Measurements from ENCODE around the gene MED14.

The MED14 gene

DNA sequence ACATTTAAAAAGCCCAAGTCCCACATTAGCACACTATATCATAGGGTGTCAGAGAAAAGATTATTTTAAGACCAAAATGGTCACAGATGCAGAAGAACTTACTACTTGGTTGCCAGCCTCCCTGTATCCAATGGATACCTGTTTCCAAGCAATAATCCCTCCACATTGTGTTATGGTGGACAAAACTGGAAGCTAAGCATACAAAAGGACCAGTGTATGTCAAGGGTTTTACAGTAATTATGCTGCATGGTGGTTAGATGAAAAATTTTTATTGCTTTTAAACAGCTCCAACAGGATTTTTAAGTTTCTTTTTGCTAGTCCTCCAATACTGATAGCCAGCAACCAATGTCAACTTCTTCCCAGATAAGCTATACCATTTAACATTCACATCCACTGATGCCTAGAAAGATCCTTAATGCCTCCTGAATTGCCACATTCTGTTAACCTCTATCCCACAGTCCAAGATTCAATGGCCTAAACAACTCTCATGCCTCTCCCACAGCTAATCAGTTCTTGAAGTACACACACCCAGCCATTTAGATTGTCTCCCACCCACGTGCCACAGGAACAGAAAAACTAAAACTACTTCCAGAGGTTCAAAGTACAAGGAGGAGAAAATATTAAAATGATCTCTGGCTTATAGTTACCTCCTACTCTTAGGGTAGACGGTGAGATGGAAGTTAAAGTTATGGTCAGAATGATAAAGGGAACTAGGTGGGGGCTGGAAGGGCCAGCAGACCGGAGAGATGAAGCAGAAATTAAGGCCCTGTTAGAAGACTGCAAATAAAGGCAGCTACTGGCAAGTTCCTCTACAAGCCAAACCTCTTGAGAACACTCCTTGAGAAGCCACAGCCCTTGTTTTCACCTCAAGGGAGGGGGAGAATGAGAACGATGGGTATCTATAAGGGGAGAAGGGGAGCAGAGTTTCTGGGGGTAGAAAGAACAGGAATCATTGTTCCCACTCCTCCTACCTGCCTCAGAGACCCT lies 5.5 kb downstream of the MED14 start:
- DNase-seq: no peak

DNA sequence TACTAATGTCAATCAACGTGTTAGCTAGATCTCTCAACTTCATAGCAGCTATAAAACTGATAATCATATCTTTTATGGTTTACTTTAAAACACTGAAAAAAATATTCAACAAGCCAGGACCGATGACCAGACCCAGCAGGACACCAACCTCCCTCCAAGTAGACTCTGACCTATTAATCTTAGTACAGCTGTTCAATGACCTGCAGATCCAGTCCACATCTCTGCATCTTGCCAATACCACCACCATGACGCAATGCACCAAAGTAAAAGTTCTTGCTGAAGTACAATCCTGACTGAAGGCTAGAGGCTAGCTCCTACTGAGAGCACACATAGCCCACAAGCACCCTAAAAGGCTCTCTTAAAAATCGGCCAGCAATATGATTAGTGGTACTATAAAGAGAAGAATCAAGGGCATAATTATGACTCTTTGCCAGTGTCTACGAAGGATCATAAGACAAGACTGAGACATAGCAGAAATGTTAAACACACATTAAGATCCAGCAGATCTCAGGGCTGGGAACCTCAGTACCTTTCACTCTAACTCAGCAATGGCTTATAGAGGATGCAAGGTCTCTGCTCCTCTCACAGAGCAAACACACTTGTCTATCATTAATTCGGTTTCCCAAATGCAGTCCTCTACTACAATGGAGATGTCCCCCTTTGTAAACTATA lies 7.6 kb downstream of the MED14 start:
- no peak for DNase-seq

- DNase-seq: no peak
These were observed 8.2 kb downstream of the MED14 start for GRCh38 chrX:40727093-40727492.

GRCh38 chrX:40722930-40723329 lies 12.4 kb downstream of the MED14 start:
- no peak for DNase-seq

DNA sequence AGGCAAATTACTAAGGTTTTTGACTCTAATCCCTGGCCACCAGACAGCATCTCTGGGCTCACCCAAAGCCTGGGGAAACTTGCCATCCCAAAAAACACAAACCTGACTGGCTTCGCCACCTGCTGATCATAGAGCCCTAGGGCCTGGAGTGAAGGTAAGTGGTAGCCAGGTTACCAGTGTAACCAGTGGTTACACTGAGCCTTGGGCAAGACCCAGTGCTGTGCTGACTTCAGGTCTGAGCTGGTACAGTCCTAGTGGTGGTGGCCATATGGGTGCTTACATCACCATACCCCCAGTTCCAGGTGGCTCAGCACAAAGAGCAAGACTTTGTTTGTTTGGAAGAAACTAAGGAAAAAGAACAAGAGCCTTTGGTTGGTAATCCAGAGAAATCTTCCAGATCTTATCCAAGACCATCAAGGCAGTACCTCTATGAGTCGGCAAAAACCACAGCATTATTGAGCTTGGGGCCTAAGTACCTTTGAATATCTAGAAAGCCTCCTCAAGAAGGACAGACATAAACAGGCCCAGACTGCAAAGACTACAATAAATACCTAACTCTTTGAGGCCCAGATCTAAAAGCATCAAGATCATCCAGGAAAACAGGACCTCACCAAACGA lies 13.7 kb downstream of the MED14 start:
- no peak for DNase-seq

DNA sequence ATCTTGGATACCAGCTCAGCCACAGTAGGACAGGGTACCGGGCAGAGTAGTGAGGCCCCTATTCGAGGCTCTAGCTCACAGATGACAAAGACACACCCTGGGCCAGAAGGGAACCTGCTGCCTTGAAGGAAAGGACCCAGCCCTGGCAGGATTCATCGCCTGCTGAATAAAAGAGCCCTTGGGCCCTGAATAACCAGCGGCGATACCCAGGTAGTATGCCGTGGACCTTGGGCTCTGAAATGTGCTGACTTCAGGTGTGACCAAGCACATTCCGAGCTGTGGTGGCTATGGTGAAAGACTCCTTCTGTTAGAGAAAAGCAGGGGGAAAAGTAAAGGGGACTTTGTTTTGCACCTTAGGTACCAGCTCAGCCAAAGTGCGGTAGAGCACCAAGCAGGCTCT lies 14.6 kb downstream of the MED14 start:
- DNase-seq: no peak

DNA sequence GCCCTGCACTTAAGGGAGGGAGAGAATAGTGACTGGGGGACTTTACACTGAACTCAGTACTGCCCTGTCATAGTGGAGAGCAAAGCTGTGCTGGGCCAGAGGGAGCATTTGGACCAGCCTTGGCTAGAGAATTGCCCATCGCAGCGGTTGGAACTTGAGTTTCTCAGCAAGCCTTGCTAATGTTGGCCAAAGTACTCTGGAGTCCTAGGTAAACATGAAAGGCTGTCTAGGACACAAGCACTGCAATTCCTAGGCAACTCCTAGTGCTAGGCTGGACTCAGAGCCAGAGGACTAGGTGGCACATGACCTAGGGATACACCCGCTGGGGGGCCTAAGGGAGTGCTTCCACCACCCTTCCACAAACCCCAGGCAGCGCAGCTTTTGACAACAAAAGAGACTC lies 15.0 kb downstream of the MED14 start:
- no peak for DNase-seq

- DNase-seq: no peak
These were observed 15.6 kb downstream of the MED14 start for GRCh38 chrX:40719731-40720130.

DNA sequence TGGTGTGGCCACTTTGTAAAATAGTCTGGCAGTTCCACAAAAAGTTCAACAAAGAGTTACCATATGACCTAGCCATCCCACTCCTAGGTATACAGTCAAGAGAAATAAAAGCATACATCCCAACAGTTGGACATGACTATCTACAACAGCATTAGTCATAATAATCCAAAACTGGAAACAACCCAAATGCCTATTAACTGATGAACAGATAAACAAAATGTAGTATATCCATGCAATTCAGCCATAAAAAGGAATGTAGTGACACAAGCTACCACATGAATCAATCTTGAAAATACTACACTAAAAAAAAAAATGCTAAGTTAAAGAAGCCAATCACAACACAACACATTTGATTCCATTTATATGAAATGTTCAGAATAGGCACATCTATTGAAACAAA lies 16.1 kb downstream of the MED14 start:
- no peak for DNase-seq

GRCh38 chrX:40709395-40709794 lies 25.9 kb downstream of the MED14 start:
- DNase-seq: no peak

DNA sequence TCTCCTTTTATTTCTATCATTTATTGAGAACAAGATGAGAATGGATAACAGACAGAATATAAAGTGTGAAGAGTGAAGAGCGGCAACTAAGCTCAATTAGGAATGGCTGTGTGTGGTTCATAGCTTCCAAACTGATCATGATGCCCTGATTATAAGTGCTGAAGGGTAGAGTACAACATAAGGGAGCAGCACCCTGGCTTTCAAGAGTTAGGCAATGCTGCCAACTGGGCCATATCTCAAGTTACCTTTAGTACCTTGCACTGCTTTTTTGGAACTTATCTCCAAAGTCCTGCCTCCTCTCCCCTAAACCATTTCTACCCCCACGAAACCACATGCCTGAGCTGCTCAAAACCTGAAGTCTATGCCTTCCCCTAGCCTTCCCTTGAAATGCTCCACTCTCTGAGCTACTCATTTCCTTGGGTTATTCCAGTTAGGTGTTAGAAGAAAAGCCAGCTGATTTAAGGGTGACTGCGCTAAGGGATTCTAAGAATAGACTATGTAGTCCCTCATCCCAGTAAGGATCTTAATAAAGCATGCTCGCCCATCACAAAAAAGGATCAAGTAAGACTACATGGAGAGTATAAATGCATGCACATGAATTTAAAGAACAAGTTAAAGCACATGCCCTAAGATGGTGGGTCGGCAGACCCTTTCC lies 29.6 kb downstream of the MED14 start:
- no peak for DNase-seq

DNA sequence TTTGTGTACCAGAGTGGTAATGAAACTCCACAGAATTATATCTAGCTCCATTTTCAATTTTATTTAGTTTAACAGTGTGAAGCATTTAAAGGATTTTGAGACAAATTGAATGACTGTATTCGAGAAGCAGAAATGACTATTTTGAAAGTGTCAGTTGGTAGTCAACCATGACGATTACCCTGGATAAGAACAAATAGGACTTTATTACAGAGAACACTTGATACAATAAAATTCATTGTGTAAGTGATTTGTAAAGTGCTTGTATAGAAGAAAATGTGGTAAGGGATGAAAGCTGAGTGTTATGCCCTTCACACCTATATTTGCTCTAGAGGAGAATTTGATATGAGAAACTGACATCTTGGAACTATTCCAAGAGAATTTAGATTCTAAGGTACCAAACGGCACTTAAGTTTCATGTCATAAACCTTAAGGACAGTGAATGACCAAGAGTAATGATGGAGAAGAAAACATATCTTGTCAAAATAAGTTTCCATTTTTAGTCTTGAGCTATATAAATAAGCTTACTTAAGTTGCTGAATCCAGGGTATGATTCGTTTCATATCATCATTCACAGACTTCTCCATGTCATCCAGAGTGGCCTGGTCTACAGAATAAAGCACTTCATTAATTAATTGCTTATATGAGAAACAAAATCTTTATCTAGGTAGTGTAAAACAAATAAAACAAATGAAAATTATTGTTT lies 34.6 kb downstream of the MED14 start:
- DNase-seq: no peak

DNA sequence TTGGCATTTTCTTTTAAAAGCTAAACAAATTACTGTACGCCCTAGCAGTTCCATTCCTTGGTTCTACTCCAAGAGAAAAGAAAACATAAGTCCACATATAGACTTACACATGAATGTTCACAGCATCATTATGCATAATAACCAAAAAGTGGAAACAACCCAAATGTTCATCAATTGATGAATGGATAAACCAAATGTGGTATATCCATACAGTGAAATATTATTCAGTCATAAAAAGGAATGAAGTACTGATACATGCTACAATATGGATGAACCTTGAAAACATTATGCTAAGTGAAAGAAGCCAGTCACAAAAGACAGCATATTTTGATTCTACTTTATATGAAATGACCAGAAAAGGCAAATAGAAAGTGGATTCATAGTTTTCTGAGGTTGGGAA lies 36.5 kb downstream of the MED14 start:
- DNase-seq: no peak

DNA sequence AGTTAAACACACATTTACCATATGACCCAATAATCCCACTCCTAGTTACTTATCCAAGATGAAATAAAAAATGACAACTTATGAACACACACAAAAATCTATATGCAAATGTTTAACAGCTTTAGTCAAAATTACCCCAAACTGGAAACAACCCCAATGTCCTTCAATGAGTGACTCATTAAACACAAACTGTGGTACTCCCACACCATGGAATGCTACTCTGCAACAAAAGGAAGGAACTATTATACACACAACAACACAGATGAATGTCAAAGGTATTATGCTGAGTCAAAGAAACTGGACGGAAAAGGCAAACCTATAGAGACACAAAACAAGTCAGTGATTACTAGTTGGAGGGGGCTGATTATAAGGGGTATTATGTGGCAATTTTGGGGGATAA lies 40.5 kb downstream of the MED14 start:
- DNase-seq: no peak

DNA sequence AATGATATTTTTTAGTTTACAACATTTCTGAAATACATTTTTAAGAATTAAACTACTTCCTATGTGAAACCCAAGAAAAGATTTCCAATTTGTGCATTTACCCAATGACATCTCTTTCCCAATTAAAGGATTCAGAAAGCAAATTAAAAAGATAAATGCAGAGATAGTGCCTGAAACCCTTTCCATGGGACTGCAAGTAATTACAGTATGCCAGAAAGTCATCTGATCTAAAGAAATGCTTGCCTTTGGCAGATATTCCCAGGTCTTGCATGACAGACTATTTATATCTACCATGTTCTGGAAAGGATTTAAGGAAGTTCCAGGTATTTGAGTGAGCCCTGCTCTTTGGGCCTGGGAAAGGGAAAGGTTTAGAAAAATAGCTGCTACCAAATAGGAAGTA lies 46.4 kb downstream of the MED14 start:
- DNase-seq: no peak

- no peak for DNase-seq
These were observed 48.2 kb downstream of the MED14 start for GRCh38 chrX:40687169-40687568.

GRCh38 chrX:40685362-40685918 lies 49.9 kb downstream of the MED14 start:
- DNase-seq: no peak

DNA sequence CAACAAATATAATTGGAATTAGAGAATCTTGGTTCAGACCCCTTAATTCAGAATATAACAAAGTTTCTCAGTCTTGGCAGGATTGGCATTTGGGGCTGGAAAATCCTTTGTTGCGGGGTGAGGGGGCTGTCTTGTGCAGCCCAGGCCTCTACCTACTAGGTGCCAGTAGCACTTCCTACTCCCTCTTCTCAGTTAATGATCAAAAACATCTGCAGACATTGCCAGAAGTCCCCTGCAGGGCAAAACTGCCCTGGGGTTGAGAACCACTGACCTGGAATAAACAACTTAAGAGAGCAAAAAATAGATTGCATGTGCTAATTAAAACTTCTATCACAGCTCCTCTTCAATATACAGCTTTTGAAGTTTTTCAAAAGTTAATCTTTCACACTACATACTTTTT lies 51.2 kb downstream of the MED14 start:
- no peak for DNase-seq

- DNase-seq: no peak
These were observed 52.1 kb downstream of the MED14 start for GRCh38 chrX:40683245-40683644.

- no peak for DNase-seq
These were observed 64.2 kb downstream of the MED14 start for GRCh38 chrX:40671126-40671525.

GRCh38 chrX:40663880-40664630 lies 71.3 kb downstream of the MED14 start:
- no peak for DNase-seq

Measured in NCI-H82 (cell line).